NCI-H1694 treated with DMSO at 0.1 percent for 48 hours (cell line): ENCODE data around the gene OVCH2.
"Not testable (repeated sequence)": the region's sequence is repeated elsewhere in the genome, so short reads cannot be mapped to it uniquely, and the experiment has no call there.

ENCODE experiments used
- DNase-seq: peaks from one replicate; lab custom pipeline; 2025; lab: John Stamatoyannopoulos, UW

The OVCH2 gene

GRCh38 chr11:7706377-7706776, at the start of gene OVCH2:
Gene OVCH2 (minus strand): TSS chr11:7706477. CDS start chr11:7706394, 83 bp downstream.
- no peak for DNase-seq

GRCh38 chr11:7749456-7749855, 43.2 kb upstream of the OVCH2 start:
- DNase-seq, result no peak

- DNase-seq, result not testable (repeated sequence)
Measured at GRCh38 chr11:7734767-7735166, 28.5 kb upstream of the OVCH2 start.

- no peak for DNase-seq
Measured at GRCh38 chr11:7714786-7715185, 8.5 kb upstream of the OVCH2 start.

GRCh38 chr11:7703740-7704139, 2.5 kb downstream of the OVCH2 start:
- no peak for DNase-seq

GRCh38 chr11:7696424-7696823, 9.9 kb downstream of the OVCH2 start:
- DNase-seq, result no peak

- no peak for DNase-seq
Measured at GRCh38 chr11:7694235-7694634, 12.0 kb downstream of the OVCH2 start.

- no peak for DNase-seq
Measured at GRCh38 chr11:7692426-7692825, 13.9 kb downstream of the OVCH2 start.

- DNase-seq, result no peak
Measured at GRCh38 chr11:7691759-7692350, 14.4 kb downstream of the OVCH2 start.

GRCh38 chr11:7690648-7691047, 15.6 kb downstream of the OVCH2 start:
- DNase-seq, result no peak

- no peak for DNase-seq
Measured at GRCh38 chr11:7689239-7689638, 17.0 kb downstream of the OVCH2 start.

GRCh38 chr11:7688238-7688826, 17.9 kb downstream of the OVCH2 start:
- no peak for DNase-seq

GRCh38 chr11:7687386-7687785, 18.9 kb downstream of the OVCH2 start:
- no peak for DNase-seq

GRCh38 chr11:7686761-7687160, 19.5 kb downstream of the OVCH2 start:
- DNase-seq, result no peak

GRCh38 chr11:7683571-7683970, 22.7 kb downstream of the OVCH2 start:
- no peak for DNase-seq

GRCh38 chr11:7677796-7678201, 28.5 kb downstream of the OVCH2 start:
- DNase-seq, result no peak

- no peak for DNase-seq
Measured at GRCh38 chr11:7677071-7677470, 29.2 kb downstream of the OVCH2 start.

GRCh38 chr11:7675631-7676030, 30.6 kb downstream of the OVCH2 start:
- no peak for DNase-seq

GRCh38 chr11:7673724-7674434, 32.4 kb downstream of the OVCH2 start:
- no peak for DNase-seq

GRCh38 chr11:7672960-7673723, 33.1 kb downstream of the OVCH2 start, which contains the start of gene CYB5R2:
Gene CYB5R2 (minus strand): TSS chr11:7673500. CDS start chr11:7672825, 675 bp downstream.
- no peak for DNase-seq

- DNase-seq, result no peak
Measured at GRCh38 chr11:7672276-7672959, 33.9 kb downstream of the OVCH2 start.
